Fibroblast of the aortic adventitia (primary cell): ENCODE data around the gene SOD3. TPM values are rescaled to one million over a fixed set of nuclear protein-coding genes. Genes with fewer than 3 reads are reported as not detected.
A peak's percentile ranks its signal among the peaks of the same experiment; 100 is the strongest.

ENCODE experiments used
- DNase-seq: peaks from one replicate; pipeline ENCODE4 v3.0.0-alpha.2; 2010; ENCODE audit warnings: low read depth
- H3K4me3 ChIP-seq: 2 replicates; pipeline ENCODE4 v1.5.1; 2011; ENCODE audit warnings: low read depth, mild to moderate bottlenecking, control low read depth, low read length, moderate library complexity
- CTCF ChIP-seq: IDR thresholded peaks from 2 replicates; pipeline ENCODE4 v1.5.1; 2011; ENCODE audit warnings: mild to moderate bottlenecking, low read length, control low read depth, inconsistent platforms; ENCODE audit not compliant: insufficient read depth
- total RNA-seq: library from RNA; depleted of rRNA; stranded (reverse); fragments of >200 nt; gene quantifications from 2 replicates; pipeline ENCODE4 v1.2.3, GENCODE V29; 2012; ENCODE audit warnings: low replicate concordance

Gene SOD3
- total RNA-seq, 1 donor, result 75.2 TPM

GRCh38 chr4:24768604-24769003 is 26.8 kb upstream of the SOD3 start:
- TF ChIP-seq CTCF, result no peak
- no peak for DNase-seq

DNA sequence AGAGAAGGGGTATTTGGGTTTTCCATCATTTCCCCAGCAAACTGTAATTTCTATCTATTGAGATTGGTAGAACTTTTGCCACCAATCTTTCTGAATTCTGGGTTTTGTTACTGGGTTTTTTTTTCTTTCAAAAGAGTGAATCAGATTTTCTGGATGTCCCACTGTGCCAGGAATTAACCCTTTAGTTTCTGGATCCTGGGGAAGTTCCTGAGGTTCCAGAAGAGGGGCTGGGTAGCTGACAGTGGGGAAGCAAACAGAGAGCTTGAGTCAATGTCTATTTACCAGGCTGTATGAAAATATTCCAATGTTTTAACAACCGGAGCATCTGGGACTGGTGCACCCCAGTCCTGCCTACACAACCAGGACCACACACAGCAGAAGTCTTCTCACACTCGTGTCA is 25.8 kb upstream of the SOD3 start:
- no peak for TF ChIP-seq CTCF
- no peak for DNase-seq
- H3K4me3 ChIP-seq, result no peak overlapping the region

More at GRCh38 chr4:24768604-24769003, 26.8 kb upstream of the SOD3 start:
- no peak overlapping the region for H3K4me3 ChIP-seq

DNA sequence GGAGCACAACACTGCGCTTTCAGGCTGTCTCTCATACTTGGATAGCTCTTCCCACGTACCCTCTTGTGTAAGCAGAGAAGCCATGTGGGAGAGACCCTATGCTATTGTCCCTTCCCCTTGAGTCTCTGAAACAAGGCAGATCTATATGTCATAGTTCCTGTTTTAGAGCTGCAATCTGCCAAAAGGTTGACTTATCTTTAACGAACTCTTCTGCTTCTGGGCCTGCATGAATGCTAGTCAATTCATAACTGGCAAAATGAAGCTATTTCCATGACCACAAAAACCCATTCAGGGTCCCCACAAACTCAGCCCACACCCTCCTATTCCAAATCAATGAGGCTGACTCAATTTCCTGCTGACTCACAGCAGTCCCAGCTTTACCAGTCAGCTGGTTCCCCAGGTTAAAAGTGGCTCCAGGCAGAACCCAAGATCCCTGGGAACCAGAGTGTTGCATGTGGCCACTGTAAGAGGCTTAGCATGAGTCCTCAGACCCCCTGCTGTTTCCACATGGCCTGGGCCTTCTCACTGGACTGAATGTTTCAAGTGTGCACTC is 25.3 kb upstream of the SOD3 start:
- DNase-seq, result peak; percentile 83
- no peak overlapping the region for H3K4me3 ChIP-seq
- no peak for TF ChIP-seq CTCF

GRCh38 chr4:24770667-24771066 is 24.7 kb upstream of the SOD3 start:
- DNase-seq, result no peak
- no peak for TF ChIP-seq CTCF
- no peak overlapping the region for H3K4me3 ChIP-seq

DNA sequence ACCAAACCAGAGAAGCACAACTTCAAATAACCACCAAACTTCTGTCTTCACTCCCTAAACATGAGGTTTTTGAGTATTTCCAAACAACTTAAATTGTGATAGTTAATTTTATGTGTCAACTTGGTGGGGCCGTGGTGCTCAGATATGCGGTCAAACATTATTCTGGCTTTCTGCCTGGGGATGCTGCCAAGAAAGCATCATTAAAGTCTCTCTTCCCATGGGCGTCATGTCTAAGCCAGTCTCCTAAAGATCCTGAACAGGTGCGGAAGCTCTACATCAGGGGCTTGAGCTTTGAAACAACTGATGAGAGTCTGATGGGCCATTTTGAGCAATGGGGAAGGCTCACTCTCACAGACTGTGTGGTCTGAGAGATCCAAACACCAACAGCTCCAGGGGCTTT is 24.1 kb upstream of the SOD3 start:
- TF ChIP-seq CTCF, result no peak
- H3K4me3 ChIP-seq, result no peak overlapping the region
- peak; percentile 19 for DNase-seq

DNA sequence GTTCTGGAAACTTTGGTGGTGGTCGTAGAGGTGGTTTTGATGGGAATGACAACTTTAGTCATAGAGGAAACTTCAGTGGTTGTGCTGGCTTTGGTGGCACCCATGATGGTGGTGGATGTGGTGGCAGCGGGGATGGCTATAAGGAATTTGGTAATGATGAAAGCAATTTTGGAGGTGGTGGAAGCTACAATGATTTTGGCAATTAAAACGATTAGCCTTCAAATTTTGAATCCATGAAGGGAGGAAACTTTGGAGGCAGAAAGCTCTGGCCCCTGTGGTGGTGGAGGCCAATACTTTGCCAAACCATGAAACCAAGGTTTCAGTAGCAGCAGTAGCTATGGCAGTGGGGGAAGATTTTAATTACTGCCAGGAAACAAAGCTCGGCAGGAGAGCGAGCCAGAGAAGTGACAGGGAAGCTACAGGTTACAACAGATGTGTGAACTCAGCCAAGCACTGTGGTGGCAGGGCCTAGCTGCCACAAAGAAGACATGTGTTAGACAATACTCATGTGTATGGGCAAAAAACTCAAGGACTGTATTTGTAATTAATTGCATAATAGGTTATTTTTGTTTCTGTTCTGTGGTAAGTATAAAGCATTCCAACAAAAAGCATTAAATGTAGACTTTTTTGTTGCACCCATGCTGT is 23.2 kb upstream of the SOD3 start:
- H3K4me3 ChIP-seq, result no peak overlapping the region
- TF ChIP-seq CTCF, result no peak
- DNase-seq, result no peak

GRCh38 chr4:24772952-24773351 is 22.4 kb upstream of the SOD3 start:
- H3K4me3 ChIP-seq, result no peak overlapping the region
- TF ChIP-seq CTCF, result no peak

More at GRCh38 chr4:24772952-24773351, 22.4 kb upstream of the SOD3 start:
- DNase-seq, result no peak
